GM23248 (cell line): Measurements from ENCODE around the gene KDM4B. TPM values are rescaled to one million over a fixed set of nuclear protein-coding genes. Genes with fewer than 3 reads are reported as not detected.

ENCODE experiments used
- DNase-seq: peaks from one replicate; pipeline ENCODE4 v3.0.0-alpha.2; 2015
- H2AFZ ChIP-seq: fragments of 200-600 bp; sonication (generic); 2 replicates; pipeline ENCODE4 v1.6.1; 2016; ENCODE audit warnings: antibody characterized with exemption
- H3F3A ChIP-seq: fragments of 200-600 bp; sonication (generic); 2 replicates; pipeline ENCODE4 v1.6.1; 2016; ENCODE audit warnings: mild to moderate bottlenecking, antibody characterized with exemption, mixed run types; ENCODE audit not compliant: insufficient read depth
- H3K27ac ChIP-seq: fragments of 200-600 bp; sonication (generic); 2 replicates; pipeline ENCODE4 v1.5.1; 2016; ENCODE audit warnings: mild to moderate bottlenecking
- H3K27me3 ChIP-seq: fragments of 200-600 bp; sonication (generic); replicated peaks from 2 replicates; pipeline ENCODE4 v1.6.1; 2016; ENCODE audit warnings: mild to moderate bottlenecking; ENCODE audit not compliant: insufficient read depth
- H3K36me3 ChIP-seq: fragments of 200-600 bp; sonication (generic); 2 replicates; pipeline ENCODE4 v1.6.1; 2016; ENCODE audit warnings: low read depth, mild to moderate bottlenecking
- H3K4me1 ChIP-seq: fragments of 200-600 bp; sonication (generic); 2 replicates; pipeline ENCODE4 v1.6.1; 2016; ENCODE audit warnings: mild to moderate bottlenecking; ENCODE audit not compliant: insufficient read depth
- H3K4me2 ChIP-seq: fragments of 200-600 bp; sonication (generic); one replicate; pipeline ENCODE4 v1.6.1; 2016; ENCODE audit warnings: mild to moderate bottlenecking; ENCODE audit not compliant: unreplicated experiment
- H3K4me3 ChIP-seq: fragments of 200-600 bp; sonication (generic); 2 replicates; pipeline ENCODE4 v1.5.1; 2016; ENCODE audit warnings: mild to moderate bottlenecking
- H3K79me2 ChIP-seq: fragments of 200-600 bp; sonication (generic); 2 replicates; pipeline ENCODE4 v1.6.1; 2016; ENCODE audit warnings: mild to moderate bottlenecking; ENCODE audit not compliant: insufficient read depth
- H3K9ac ChIP-seq: fragments of 200-600 bp; sonication (generic); 2 replicates; pipeline ENCODE4 v1.6.1; 2016; ENCODE audit warnings: mild to moderate bottlenecking
- H3K9me2 ChIP-seq: fragments of 200-600 bp; sonication (generic); 2 replicates; pipeline ENCODE4 v1.6.1; 2016; ENCODE audit warnings: mixed run types, mild to moderate bottlenecking, moderate library complexity; ENCODE audit not compliant: insufficient read depth
- H3K9me3 ChIP-seq: fragments of 200-600 bp; sonication (generic); one replicate; pipeline ENCODE4 v1.6.1; 2017; ENCODE audit warnings: low read depth
- H4K20me1 ChIP-seq: fragments of 200-600 bp; sonication (generic); 2 replicates; pipeline ENCODE4 v1.6.0; 2016; ENCODE audit not compliant: insufficient read depth
- EZH2 ChIP-seq: fragments of 200-600 bp; sonication (generic); IDR thresholded peaks from 2 replicates; pipeline ENCODE4 v1.6.1; 2018; ENCODE audit warnings: antibody characterized with exemption, mild to moderate bottlenecking; ENCODE audit not compliant: insufficient read depth, poor library complexity, severe bottlenecking
- EZH2phosphoT487 ChIP-seq: fragments of 200-600 bp; sonication (generic); IDR thresholded peaks from 2 replicates; pipeline ENCODE4 v1.6.1; 2018; ENCODE audit warnings: antibody characterized with exemption, moderate library complexity, mild to moderate bottlenecking, low read depth; ENCODE audit not compliant: insufficient read depth
- WGBS, 2 experiments: methylation state at CpG; one replicate each; pipeline ENCODE4 v1.1.6; 2015 to 2017; ENCODE audit warnings: low lambda C conversion rate in 2 of 2, low coverage in 1 of 2; ENCODE audit errors: missing lambda C conversion rate in 2 of 2; 5-methylcytosine and 5-hydroxymethylcytosine counted together
- in situ Hi-C: fragments of 300-500 bp; cut with MboI; formaldehyde crosslinking; loops from 2 replicates; pipeline ENCODE4 v1.15.0; 2020
- polyA plus RNA-seq: library from polyadenylated mRNA; unstranded; fragments of >200 nt; fragmentation: Nextera tagmentation; extraction: Ambion mirVana; gene quantifications from 2 replicates; pipeline ENCODE4 v1.2.1, GENCODE V29; 2016
- total RNA-seq: library from RNA; depleted of rRNA; stranded (reverse); fragments of >200 nt; shearing (Covaris generic); gene quantifications from 2 replicates; pipeline ENCODE4 v1.2.3, GENCODE V29; 2014

KDM4B gene
- total and polyA plus RNA-seq, 2 experiments from 2014 or later = 14.8 to 28.7 TPM

GRCh38 chr19:5041168-5041912 is 72.4 kb downstream of the KDM4B start:
- in situ Hi-C loops = loop anchor here (10.0 kb wide), 1 partner anchor 533 kb away; no protein-coding TSS in a partner anchor

GRCh38 chr19:5041913-5042187 is 72.9 kb downstream of the KDM4B start:
- no peak for DNase-seq
- no peaks in the 10 kb centered on the region for H4K20me1 ChIP-seq
- TF ChIP-seq EZH2 (no peak), EZH2phosphoT487 (no peak)
- no peaks in the 10 kb centered on the region for H3K27me3 ChIP-seq
- 97% methylated on average over 11 of the region's 11 CpGs for WGBS, 2 experiments
- H3K9me3 ChIP-seq = no peaks in the 10 kb centered on the region
- no peak overlapping the region for H3K27ac ChIP-seq
- H3F3A ChIP-seq = peaks cover 21% of the 10 kb centered on the region
- in situ Hi-C loops = loop anchor here (10.0 kb wide), 1 partner anchor 533 kb away; no protein-coding TSS in a partner anchor
- H3K4me1 ChIP-seq = peaks cover 22% of the 10 kb centered on the region
- H3K79me2 ChIP-seq = peaks cover 66% of the 10 kb centered on the region
- no peak overlapping the region for H3K4me2 ChIP-seq
- no peak overlapping the region for H2AFZ ChIP-seq
- H3K4me3 ChIP-seq = no peak overlapping the region
- H3K36me3 ChIP-seq = peaks cover 6% of the 10 kb centered on the region; the same call in 1 of the 2 replicates
- H3K9me2 ChIP-seq = no peaks in the 10 kb centered on the region
- no peak overlapping the region for H3K9ac ChIP-seq

More at GRCh38 chr19:5041168-5041912, 72.4 kb downstream of the KDM4B start:
- 83 to 88% methylated on average over 25 to 29 of the region's 29 CpGs for WGBS, 2 experiments
- no peak overlapping the region for H3K4me3 ChIP-seq
- no peak overlapping the region for H3K4me2 ChIP-seq
- H4K20me1 ChIP-seq = no peaks in the 10 kb centered on the region
- H3K27ac ChIP-seq = no peak overlapping the region
- H3K9me3 ChIP-seq = no peaks in the 10 kb centered on the region
- H3K4me1 ChIP-seq = peaks cover 22% of the 10 kb centered on the region
- H3K36me3 ChIP-seq = peaks cover 6% of the 10 kb centered on the region; the same call in 1 of the 2 replicates
- TF ChIP-seq EZH2phosphoT487 = no peak
- no peak for TF ChIP-seq EZH2
- no peak for DNase-seq
- H3K9ac ChIP-seq = no peak overlapping the region
- H3F3A ChIP-seq = peaks cover 20% of the 10 kb centered on the region; the same call in 1 of the 2 replicates
- no peak overlapping the region for H2AFZ ChIP-seq
- no peaks in the 10 kb centered on the region for H3K9me2 ChIP-seq
- H3K79me2 ChIP-seq = peaks cover 71% of the 10 kb centered on the region
- no peaks in the 10 kb centered on the region for H3K27me3 ChIP-seq

- DNase-seq = no peak
- H3K36me3 ChIP-seq = peaks cover 6% of the 10 kb centered on the region; the same call in 1 of the 2 replicates
- no peaks in the 10 kb centered on the region for H3K27me3 ChIP-seq
- no peak overlapping the region for H3K4me3 ChIP-seq
- in situ Hi-C loops = loop anchor here (10.0 kb wide), 1 partner anchor 532 kb away; no protein-coding TSS in a partner anchor
- 91 to 94% methylated on average over 15 to 18 of the region's 18 CpGs for WGBS, 2 experiments
- H2AFZ ChIP-seq = no peak overlapping the region
- no peak overlapping the region for H3K4me2 ChIP-seq
- H3K79me2 ChIP-seq = peaks cover 66% of the 10 kb centered on the region
- H3K9ac ChIP-seq = no peak overlapping the region
- TF ChIP-seq EZH2 (no peak), EZH2phosphoT487 (no peak)
- no peaks in the 10 kb centered on the region for H4K20me1 ChIP-seq
- H3K9me3 ChIP-seq = no peaks in the 10 kb centered on the region
- no peak overlapping the region for H3K27ac ChIP-seq
- peaks cover 22% of the 10 kb centered on the region for H3K4me1 ChIP-seq
- H3K9me2 ChIP-seq = no peaks in the 10 kb centered on the region
- H3F3A ChIP-seq = peaks cover 22% of the 10 kb centered on the region
These were observed 73.6 kb downstream of the KDM4B start for GRCh38 chr19:5042556-5042955.

GRCh38 chr19:5045029-5045428 is 76.1 kb downstream of the KDM4B start:
- in situ Hi-C loops = loop anchor here (10.0 kb wide), 1 partner anchor 530 kb away; no protein-coding TSS in a partner anchor
- peaks cover 17% of the 10 kb centered on the region for H3F3A ChIP-seq
- H2AFZ ChIP-seq = no peak overlapping the region
- H3K27me3 ChIP-seq = no peaks in the 10 kb centered on the region
- no peaks in the 10 kb centered on the region for H3K9me3 ChIP-seq
- no peak overlapping the region for H3K4me2 ChIP-seq
- no peaks in the 10 kb centered on the region for H3K9me2 ChIP-seq
- no peak overlapping the region for H3K9ac ChIP-seq
- H3K4me3 ChIP-seq = no peak overlapping the region
- no peak overlapping the region for H3K27ac ChIP-seq
- no peak for TF ChIP-seq EZH2phosphoT487
- TF ChIP-seq EZH2 = no peak
- 81 to 84% methylated on average over 16 of the region's 16 CpGs for WGBS, 2 experiments
- DNase-seq = no peak
- H4K20me1 ChIP-seq = no peaks in the 10 kb centered on the region
- peaks cover 6% of the 10 kb centered on the region; the same call in 1 of the 2 replicates for H3K36me3 ChIP-seq
- peaks cover 33% of the 10 kb centered on the region for H3K4me1 ChIP-seq
- H3K79me2 ChIP-seq = peaks cover 45% of the 10 kb centered on the region
